ENCODE results near the gene TM9SF4.

The TM9SF4 gene

GRCh38 chr20:32109392-32110172, at the start of gene TM9SF4:
TSS of gene TM9SF4 (plus strand) at chr20:32109714. CDS start at chr20:32109741, 27 bp downstream.
- DNase-seq: peak; percentile 95

- peak; percentile 14 for DNase-seq
Measured at GRCh38 chr20:32062776-32063170, 46.7 kb upstream of the TM9SF4 start.

GRCh38 chr20:32063695-32064094, 45.8 kb upstream of the TM9SF4 start:
- no peak for DNase-seq

GRCh38 chr20:32064667-32065066, 44.8 kb upstream of the TM9SF4 start:
- DNase-seq: no peak

- DNase-seq: no peak
Measured at GRCh38 chr20:32067234-32067821, 42.2 kb upstream of the TM9SF4 start.

GRCh38 chr20:32068174-32068573, 41.3 kb upstream of the TM9SF4 start:
- no peak for DNase-seq

GRCh38 chr20:32069711-32070110, 39.8 kb upstream of the TM9SF4 start:
- no peak for DNase-seq

GRCh38 chr20:32070282-32070681, 39.2 kb upstream of the TM9SF4 start:
- no peak for DNase-seq

- no peak for DNase-seq
Measured at GRCh38 chr20:32070690-32071213, 38.8 kb upstream of the TM9SF4 start.

GRCh38 chr20:32071395-32072167, 37.9 kb upstream of the TM9SF4 start:
- DNase-seq: no peak

GRCh38 chr20:32072168-32072750, 37.3 kb upstream of the TM9SF4 start:
- no peak for DNase-seq

GRCh38 chr20:32075534-32075933, 34.0 kb upstream of the TM9SF4 start:
- DNase-seq: no peak

GRCh38 chr20:32077190-32077589, 32.3 kb upstream of the TM9SF4 start:
- DNase-seq: no peak

- no peak for DNase-seq
Measured at GRCh38 chr20:32078322-32078721, 31.2 kb upstream of the TM9SF4 start.

- DNase-seq: no peak
Measured at GRCh38 chr20:32078791-32079190, 30.7 kb upstream of the TM9SF4 start.

- no peak for DNase-seq
Measured at GRCh38 chr20:32079655-32080109, 29.8 kb upstream of the TM9SF4 start.

- no peak for DNase-seq
Measured at GRCh38 chr20:32080783-32081182, 28.7 kb upstream of the TM9SF4 start.

- no peak for DNase-seq
Measured at GRCh38 chr20:32083469-32083868, 26.0 kb upstream of the TM9SF4 start.

- no peak for DNase-seq
Measured at GRCh38 chr20:32087070-32087469, 22.4 kb upstream of the TM9SF4 start.

- no peak for DNase-seq
Measured at GRCh38 chr20:32088759-32089158, 20.8 kb upstream of the TM9SF4 start.

- DNase-seq: no peak
Measured at GRCh38 chr20:32089637-32090362, 19.7 kb upstream of the TM9SF4 start.

- DNase-seq: peak; percentile 59
Measured at GRCh38 chr20:32091888-32092346, 17.6 kb upstream of the TM9SF4 start.
